Osteoblast (primary cell): Measurements from ENCODE around the gene FETUB. TPM values are rescaled to one million over a fixed set of nuclear protein-coding genes. Genes with fewer than 3 reads are reported as not detected.
"Not testable (repeated sequence)": the region's sequence is repeated elsewhere in the genome, so short reads cannot be mapped to it uniquely, and the experiment has no call there.

Experiments used
- DNase-seq: peaks from one replicate; pipeline ENCODE4 v3.0.0; 2011; ENCODE audit warnings: low spot score, mixed read lengths; ENCODE audit not compliant: insufficient read length; ENCODE audit errors: missing footprints
- H2AFZ ChIP-seq: 2 replicates; pipeline ENCODE4 v1.6.0; 2011; ENCODE audit warnings: mild to moderate bottlenecking, low read length
- H3K27ac ChIP-seq: 2 replicates; pipeline ENCODE4 v1.5.1; 2011; ENCODE audit warnings: mild to moderate bottlenecking, low read depth, low read length, moderate library complexity
- H3K27me3 ChIP-seq: 2 replicates; pipeline ENCODE4 v1.6.0; 2012; ENCODE audit warnings: mild to moderate bottlenecking, control low read depth, inconsistent platforms, low read length, moderate library complexity; ENCODE audit not compliant: insufficient read depth
- H3K36me3 ChIP-seq: 2 replicates; pipeline ENCODE4 v1.5.1; 2011; ENCODE audit warnings: mild to moderate bottlenecking, low read length, control low read depth, moderate library complexity; ENCODE audit not compliant: insufficient read depth
- H3K4me1 ChIP-seq: 2 replicates; pipeline ENCODE4 v1.5.1; 2011; ENCODE audit warnings: mild to moderate bottlenecking, low read length, control low read depth, moderate library complexity; ENCODE audit not compliant: insufficient read depth
- H3K4me2 ChIP-seq: 2 replicates; pipeline ENCODE4 v1.6.0; 2011; ENCODE audit warnings: mild to moderate bottlenecking, low read length; ENCODE audit not compliant: insufficient read depth
- H3K4me3 ChIP-seq: fragments of 200-600 bp; sonication (generic); 3 replicates; pipeline ENCODE4 v1.5.1; 2012; ENCODE audit warnings: mild to moderate bottlenecking, low read length, inconsistent platforms; ENCODE audit not compliant: insufficient read depth
- H3K79me2 ChIP-seq: 2 replicates; pipeline ENCODE4 v1.6.0; 2012; ENCODE audit warnings: mild to moderate bottlenecking, low read length, control low read depth, inconsistent platforms; ENCODE audit not compliant: insufficient read depth
- H3K9me3 ChIP-seq: 2 replicates; pipeline ENCODE4 v1.5.1; 2011; ENCODE audit warnings: low read depth, low read length, control low read depth
- H4K20me1 ChIP-seq: 2 replicates; pipeline ENCODE4 v1.6.0; 2012; ENCODE audit warnings: mild to moderate bottlenecking, low read length, control low read depth; ENCODE audit not compliant: insufficient read depth
- small RNA-seq: library from RNA; depleted of rRNA; stranded (forward); fragments of <200 nt; gene quantifications from one replicate; pipeline ENCODE3, GENCODE V24; 2012
- total RNA-seq: library from RNA; depleted of rRNA; stranded (reverse); fragments of >200 nt; gene quantifications from 2 replicates; pipeline ENCODE4 v1.2.3, GENCODE V29; 2012
- TF ChIP-seq, protein P1 (sequence below): IDR thresholded peaks from 2 replicates; pipeline ENCODE4 v1.5.1; 2011; ENCODE audit warnings: mild to moderate bottlenecking, low read depth, low read length, moderate library complexity; ENCODE audit errors: extremely low read depth

Gene FETUB
- total RNA-seq, 1 donor = not detected

GRCh38 chr3:186700267-186700666, 60.1 kb downstream of the FETUB start:
- Histone ChIP-seq H3K27ac (no peak overlapping the region), H3K9me3 (no peaks in the 10 kb centered on the region), H2AFZ (no peak overlapping the region), H3K4me2 (no peak overlapping the region), H3K27me3 (no peaks in the 10 kb centered on the region), H3K4me1 (no peaks in the 10 kb centered on the region), H4K20me1 (no peaks in the 10 kb centered on the region), H3K79me2 (no peaks in the 10 kb centered on the region), H3K4me3 (no peak overlapping the region), H3K36me3 (no peaks in the 10 kb centered on the region)
- DNase-seq = no peak
- TF ChIP-seq, protein P1, sequence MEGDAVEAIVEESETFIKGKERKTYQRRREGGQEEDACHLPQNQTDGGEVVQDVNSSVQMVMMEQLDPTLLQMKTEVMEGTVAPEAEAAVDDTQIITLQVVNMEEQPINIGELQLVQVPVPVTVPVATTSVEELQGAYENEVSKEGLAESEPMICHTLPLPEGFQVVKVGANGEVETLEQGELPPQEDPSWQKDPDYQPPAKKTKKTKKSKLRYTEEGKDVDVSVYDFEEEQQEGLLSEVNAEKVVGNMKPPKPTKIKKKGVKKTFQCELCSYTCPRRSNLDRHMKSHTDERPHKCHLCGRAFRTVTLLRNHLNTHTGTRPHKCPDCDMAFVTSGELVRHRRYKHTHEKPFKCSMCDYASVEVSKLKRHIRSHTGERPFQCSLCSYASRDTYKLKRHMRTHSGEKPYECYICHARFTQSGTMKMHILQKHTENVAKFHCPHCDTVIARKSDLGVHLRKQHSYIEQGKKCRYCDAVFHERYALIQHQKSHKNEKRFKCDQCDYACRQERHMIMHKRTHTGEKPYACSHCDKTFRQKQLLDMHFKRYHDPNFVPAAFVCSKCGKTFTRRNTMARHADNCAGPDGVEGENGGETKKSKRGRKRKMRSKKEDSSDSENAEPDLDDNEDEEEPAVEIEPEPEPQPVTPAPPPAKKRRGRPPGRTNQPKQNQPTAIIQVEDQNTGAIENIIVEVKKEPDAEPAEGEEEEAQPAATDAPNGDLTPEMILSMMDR = no peak

DNA sequence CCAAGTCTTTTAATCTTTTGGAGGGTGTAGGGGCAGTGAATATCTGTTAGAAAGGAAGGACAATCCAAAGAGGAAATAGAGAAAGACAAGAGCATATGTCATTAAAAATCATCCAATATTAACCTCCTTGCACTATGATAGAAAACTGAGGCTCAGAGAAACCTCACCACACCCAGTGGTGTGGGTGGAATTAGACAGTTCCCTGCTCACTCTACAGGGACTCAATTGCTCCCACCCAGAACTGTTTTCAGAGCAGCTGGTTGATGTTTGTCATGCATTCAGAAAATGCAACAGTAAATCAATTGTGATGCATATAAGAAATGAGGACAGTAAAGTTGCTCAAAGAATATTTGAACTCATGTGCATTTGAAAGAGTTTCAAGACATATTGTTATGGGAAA, 62.3 kb downstream of the FETUB start:
- H3K27ac ChIP-seq, H3K27me3 ChIP-seq, H3K79me2 ChIP-seq, H4K20me1 ChIP-seq, H3K9me3 ChIP-seq, H3K36me3 ChIP-seq, H2AFZ ChIP-seq, H3K4me2 ChIP-seq, H3K4me3 ChIP-seq, DNase-seq, H3K4me1 ChIP-seq: not testable (repeated sequence)

Small RNAs within 50 kb of the gene (small RNA-seq; reads per million reads assigned to genes)
- not detected for gene RF00017

Other genes with a start within 250 kb of the FETUB start
- 0.88 and 1.8 TPM in 2 replicates for gene CRYGS, start 96.0 kb upstream of the FETUB start, total RNA-seq
- gene TBCCD1, start 73.1 kb upstream of the FETUB start, total RNA-seq = 15.6 and 20.0 TPM in 2 replicates
- 33.9 and 35.8 TPM in 2 replicates for gene DNAJB11, start 69.7 kb upstream of the FETUB start, total RNA-seq
- not detected in 2 replicates for gene AHSG, start 27.3 kb upstream of the FETUB start, total RNA-seq
- gene HRG, start 25.6 kb downstream of the FETUB start, total RNA-seq = not detected in 2 replicates
- gene KNG1, start 77.0 kb downstream of the FETUB start, total RNA-seq = not detected in 2 replicates
- gene EIF4A2, start 143.2 kb downstream of the FETUB start, total RNA-seq = 438 and 442 TPM in 2 replicates
- 16.5 and 18.1 TPM in 2 replicates for gene RFC4, start 166.1 kb downstream of the FETUB start, total RNA-seq
- gene ADIPOQ, start 202.3 kb downstream of the FETUB start, total RNA-seq = under 0.01 TPM in 2 replicates